Vagina (tissue), 2 donors: ENCODE measurements around the gene NDST1.

ENCODE experiments used
- POLR2A ChIP-seq, 2 donors: fragments of 450-650 bp; IDR thresholded peaks; one replicate each; pipeline ENCODE4 v1.6.1; 2017; ENCODE audit warnings: antibody characterized with exemption in 2 of 2, mild to moderate bottlenecking in 2 of 2, moderate library complexity in 2 of 2
- POLR2AphosphoS5 ChIP-seq, 2 donors: sonication (generic); formaldehyde crosslinking; IDR thresholded peaks; one replicate each; pipeline ENCODE4 v1.9.0; 2017; ENCODE audit warnings: antibody characterized with exemption in 2 of 2, mild to moderate bottlenecking in 2 of 2, low read depth in 1 of 2; ENCODE audit not compliant: insufficient read depth in 1 of 2
- TF ChIP-seq, protein P1 (sequence below), 3 experiments: fragments of 450-650 bp in 2 of 3; fragments of 200-600 bp in 1 of 3; sonication (generic) in 1 of 3; IDR thresholded peaks; one replicate each; pipeline ENCODE4 v1.5.1; 2017 to 2019; ENCODE audit warnings: antibody characterized with exemption in 3 of 3, mild to moderate bottlenecking in 2 of 3, moderate library complexity in 2 of 3

DNA sequence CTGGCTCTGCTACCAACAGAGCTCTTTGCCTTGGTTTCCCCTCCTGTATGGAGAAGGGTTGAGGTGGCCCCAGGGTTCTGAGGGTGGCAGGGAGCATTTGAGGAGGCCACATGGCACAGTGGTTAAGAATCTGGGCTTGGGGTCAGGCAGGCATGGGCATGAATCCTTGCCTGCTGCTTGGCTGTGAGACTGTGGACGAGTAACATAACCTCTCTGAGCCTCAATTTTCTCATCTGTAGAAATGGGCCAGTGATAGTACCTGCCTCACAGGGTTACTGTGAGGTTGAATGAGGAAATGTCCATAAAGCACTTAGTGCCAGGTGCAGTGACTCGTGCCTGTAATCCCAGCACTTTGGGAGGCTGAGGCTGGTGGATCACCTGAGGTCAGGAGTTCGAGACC, 5.1 kb upstream of the NDST1 start:
- TF ChIP-seq POLR2AphosphoS5 (IDR thresholded peaks at IDR 0.05; ENCODE audit: insufficient read depth in 1 of 2, low read depth in 1 of 2) (no peak), POLR2A (IDR thresholded peaks at IDR 0.05) (no peak)
- TF ChIP-seq, protein P1, sequence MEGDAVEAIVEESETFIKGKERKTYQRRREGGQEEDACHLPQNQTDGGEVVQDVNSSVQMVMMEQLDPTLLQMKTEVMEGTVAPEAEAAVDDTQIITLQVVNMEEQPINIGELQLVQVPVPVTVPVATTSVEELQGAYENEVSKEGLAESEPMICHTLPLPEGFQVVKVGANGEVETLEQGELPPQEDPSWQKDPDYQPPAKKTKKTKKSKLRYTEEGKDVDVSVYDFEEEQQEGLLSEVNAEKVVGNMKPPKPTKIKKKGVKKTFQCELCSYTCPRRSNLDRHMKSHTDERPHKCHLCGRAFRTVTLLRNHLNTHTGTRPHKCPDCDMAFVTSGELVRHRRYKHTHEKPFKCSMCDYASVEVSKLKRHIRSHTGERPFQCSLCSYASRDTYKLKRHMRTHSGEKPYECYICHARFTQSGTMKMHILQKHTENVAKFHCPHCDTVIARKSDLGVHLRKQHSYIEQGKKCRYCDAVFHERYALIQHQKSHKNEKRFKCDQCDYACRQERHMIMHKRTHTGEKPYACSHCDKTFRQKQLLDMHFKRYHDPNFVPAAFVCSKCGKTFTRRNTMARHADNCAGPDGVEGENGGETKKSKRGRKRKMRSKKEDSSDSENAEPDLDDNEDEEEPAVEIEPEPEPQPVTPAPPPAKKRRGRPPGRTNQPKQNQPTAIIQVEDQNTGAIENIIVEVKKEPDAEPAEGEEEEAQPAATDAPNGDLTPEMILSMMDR (IDR thresholded peaks at IDR 0.05), result no peak
